ENCODE data around the gene SMIM14. TPM values are rescaled to one million over a fixed set of nuclear protein-coding genes. Genes with fewer than 3 reads are reported as not detected.
A peak's percentile ranks its signal among the peaks of the same experiment; 100 is the strongest.
"Not testable (repeated sequence)": the region's sequence is repeated elsewhere in the genome, so short reads cannot be mapped to it uniquely, and the experiment has no call there.

Gene SMIM14
- total RNA-seq, 1 experiment from 2014 or later: 48.2 TPM

- H3K4me3 ChIP-seq (ENCODE audit: low read depth in 2 of 2, low read length in 2 of 2): no peak overlapping the region
Observed at GRCh38 chr4:39617534-39617933, 21.1 kb downstream of the SMIM14 start.

GRCh38 chr4:39616651-39617050, 22.0 kb downstream of the SMIM14 start:
- BruUV-seq (replicated peaks): TSS peak; percentile 28
- ChIA-PET CTCF (no interaction called here), POLR2A (no interaction called here)
- intact Hi-C loops (cut with micrococcal nuclease; ENCODE audit: unreplicated experiment): no loop called here
- Histone ChIP-seq H3K36me3 (ENCODE audit: control insufficient read depth, insufficient read depth, low read length) (no peaks in the 10 kb centered on the region; the same call in 1 of the 2 replicates), H3K4me1 (ENCODE audit: control insufficient read depth, insufficient read depth, low read length) (peaks cover 79% of the 10 kb centered on the region), H3K9me3 (ENCODE audit: control insufficient read depth, insufficient read depth, low read depth, low read length) (no peaks in the 10 kb centered on the region), H3K27me3 (ENCODE audit: control insufficient read depth, insufficient read depth, low read length) (no peaks in the 10 kb centered on the region), H3K4me3 (ENCODE audit: low read depth in 2 of 2, low read length in 2 of 2) (no peak overlapping the region), H3K27ac (ENCODE audit: low read length) (peak overlapping the region; percentile 99)
- TF ChIP-seq SIN3A (IDR thresholded peaks at IDR 0.05; ENCODE audit: borderline replicate concordance, insufficient read depth, low read depth, low read length) (no peak), CTCF (IDR thresholded peaks at IDR 0.05) (no peak), TCF7L2 (IDR thresholded peaks at IDR 0.05; ENCODE audit: low read depth, low read length) (no peak), POLR2AphosphoS5 (IDR thresholded peaks at IDR 0.05; ENCODE audit: low read depth, low read length) (no peak), REST (IDR thresholded peaks at IDR 0.05; ENCODE audit: insufficient read depth in 1 of 2, low read depth in 2 of 2, low read length in 1 of 2) (no peak)
- in situ Hi-C loops (cut with HindIII; ENCODE audit: low pct_unique_long_range_greater_than_20kb, low sequenced_read_pairs): no loop called here
- ATAC-seq: no peak
- no peak for DNase-seq (ENCODE audit: low read depth, low spot score)

More at GRCh38 chr4:39617534-39617933, 21.1 kb downstream of the SMIM14 start:
- in situ Hi-C loops (cut with HindIII; ENCODE audit: low pct_unique_long_range_greater_than_20kb, low sequenced_read_pairs) (no loop called here), intact Hi-C loops (cut with micrococcal nuclease; ENCODE audit: unreplicated experiment) (no loop called here)
- no TSS peak for BruUV-seq (replicated peaks)
- Histone ChIP-seq H3K4me1 (ENCODE audit: control insufficient read depth, insufficient read depth, low read length) (peaks cover 72% of the 10 kb centered on the region), H3K9me3 (ENCODE audit: control insufficient read depth, insufficient read depth, low read depth, low read length) (no peaks in the 10 kb centered on the region), H3K27me3 (ENCODE audit: control insufficient read depth, insufficient read depth, low read length) (no peaks in the 10 kb centered on the region), H3K36me3 (ENCODE audit: control insufficient read depth, insufficient read depth, low read length) (no peaks in the 10 kb centered on the region), H3K27ac (ENCODE audit: low read length) (peak overlapping the region; percentile 99)
- CTCF ChIA-PET: no interaction called here
- POLR2A ChIA-PET: no interaction called here
- ATAC-seq (no peak), DNase-seq (ENCODE audit: low read depth, low spot score) (no peak)
- no peak for TF ChIP-seq SIN3A (IDR thresholded peaks at IDR 0.05; ENCODE audit: borderline replicate concordance, insufficient read depth, low read depth, low read length)
- TF ChIP-seq POLR2AphosphoS5 (IDR thresholded peaks at IDR 0.05; ENCODE audit: low read depth, low read length): no peak
- TF ChIP-seq REST (IDR thresholded peaks at IDR 0.05; ENCODE audit: insufficient read depth in 1 of 2, low read depth in 2 of 2, low read length in 1 of 2): no peak
- TF ChIP-seq TCF7L2 (IDR thresholded peaks at IDR 0.05; ENCODE audit: low read depth, low read length): no peak
- TF ChIP-seq CTCF (IDR thresholded peaks at IDR 0.05): no peak

GRCh38 chr4:39616112-39616511, 22.6 kb downstream of the SMIM14 start:
- DNase-seq (ENCODE audit: low read depth, low spot score); H3K36me3 ChIP-seq (ENCODE audit: control insufficient read depth, insufficient read depth, low read length); intact Hi-C loops (cut with micrococcal nuclease; ENCODE audit: unreplicated experiment); H3K9me3 ChIP-seq (ENCODE audit: control insufficient read depth, insufficient read depth, low read depth, low read length); H3K4me3 ChIP-seq (ENCODE audit: low read depth in 2 of 2, low read length in 2 of 2); H3K27me3 ChIP-seq (ENCODE audit: control insufficient read depth, insufficient read depth, low read length); BruUV-seq (replicated peaks); POLR2A ChIA-PET; in situ Hi-C loops (cut with HindIII; ENCODE audit: low pct_unique_long_range_greater_than_20kb, low sequenced_read_pairs); CTCF ChIA-PET; ATAC-seq: not testable (repeated sequence)
- H3K27ac ChIP-seq (ENCODE audit: low read length): peak overlapping the region; percentile 99
- peaks cover 74% of the 10 kb centered on the region for H3K4me1 ChIP-seq (ENCODE audit: control insufficient read depth, insufficient read depth, low read length)
